NOMO-1 treated with DMSO at 0.1 percent for 48 hours (cell line): ENCODE data around the gene FILIP1.

Experiments used
- DNase-seq: peaks from one replicate; lab custom pipeline; 2025; ENCODE audit not compliant: unreplicated experiment; lab: John Stamatoyannopoulos, UW

The FILIP1 gene

DNA sequence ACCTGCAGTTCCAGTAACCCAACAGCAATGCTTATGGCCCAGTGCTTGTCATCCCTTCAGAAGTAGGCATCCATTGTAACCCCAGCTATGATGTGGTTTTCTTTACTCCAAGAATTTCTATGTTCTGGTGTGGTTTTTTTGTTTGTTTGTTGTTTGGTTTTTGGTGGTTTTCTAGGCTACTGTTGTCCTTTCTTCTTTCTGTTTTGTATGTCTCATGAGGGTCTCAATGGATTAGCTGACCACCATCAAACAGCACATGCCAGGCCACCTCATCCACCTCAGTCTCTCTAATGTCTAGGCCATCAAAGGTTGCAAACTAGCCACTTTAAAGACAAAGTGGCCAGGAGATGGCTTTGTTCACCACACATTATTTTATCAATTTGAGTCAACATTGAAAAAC lies 149.6 kb downstream of the FILIP1 start:
- DNase-seq, result no peak

DNA sequence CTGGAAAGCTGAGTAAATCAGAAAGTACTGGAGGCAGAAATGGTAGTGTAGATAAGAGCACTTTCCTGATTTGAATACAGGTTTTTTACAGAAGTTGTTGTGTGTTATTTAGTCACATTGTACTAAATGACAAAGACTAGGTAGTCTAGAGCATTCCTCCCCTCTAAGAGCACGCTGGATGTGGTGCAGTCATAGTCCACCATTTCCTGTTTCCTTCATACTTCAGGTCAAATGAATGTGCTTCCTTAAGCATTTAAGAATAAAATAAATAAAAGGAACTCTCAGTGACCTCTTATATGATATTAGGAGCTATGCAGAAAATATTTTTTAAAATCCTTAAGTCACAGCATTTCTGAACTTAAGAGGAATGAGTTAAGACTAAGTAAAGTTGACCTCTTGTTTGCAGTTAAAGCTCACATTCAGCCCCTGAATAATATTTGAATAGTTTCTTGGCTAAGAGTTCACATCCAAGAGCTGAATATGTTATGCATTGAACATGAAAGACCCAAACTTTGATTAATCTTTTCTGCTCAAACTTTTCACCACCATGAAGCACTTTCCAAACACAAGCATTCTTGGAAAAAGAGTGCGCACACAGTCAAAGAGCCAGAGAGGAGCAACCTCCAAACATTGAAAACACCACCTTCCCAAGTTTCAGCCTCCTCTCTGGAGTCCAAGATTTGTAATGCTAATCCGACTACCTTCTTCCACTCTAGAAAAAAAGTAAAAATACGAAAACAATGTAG lies 155.6 kb downstream of the FILIP1 start:
- DNase-seq, result no peak

DNA sequence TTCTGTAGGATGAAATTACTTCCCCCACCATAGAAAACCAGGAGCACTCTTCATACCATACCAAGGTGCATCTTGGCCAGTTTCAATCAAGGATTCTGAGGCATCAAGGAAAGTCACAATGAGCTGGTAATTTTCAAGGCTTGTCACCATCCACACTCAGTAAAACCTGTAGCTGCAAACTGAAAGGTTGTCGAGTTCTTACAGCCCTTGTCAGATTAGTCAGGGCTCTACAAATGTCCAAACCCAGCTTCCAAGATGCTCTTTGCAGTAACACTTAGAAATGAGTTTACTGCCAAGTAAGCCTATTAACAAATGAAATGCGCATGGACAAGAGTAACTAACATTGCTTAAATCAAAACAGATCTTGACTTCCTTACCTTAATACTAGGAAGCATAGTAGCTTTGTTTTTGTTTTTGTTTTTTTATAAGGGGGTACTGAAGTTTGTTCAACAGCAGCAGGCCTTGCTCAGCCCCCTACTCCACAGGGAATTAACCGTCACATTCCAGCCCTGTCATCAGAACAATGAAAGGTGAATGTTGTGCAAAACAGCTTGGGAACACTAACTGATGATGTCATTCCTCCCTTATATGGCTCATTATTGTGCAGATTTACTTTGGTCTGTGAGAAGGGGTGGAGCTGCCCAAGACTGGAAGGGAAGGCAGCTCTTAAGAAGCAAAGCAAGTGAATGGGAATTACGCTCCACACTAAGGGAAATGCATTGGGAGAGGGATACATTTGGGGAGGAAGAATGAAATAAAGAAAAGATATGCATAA lies 159.1 kb downstream of the FILIP1 start:
- DNase-seq, result no peak

DNA sequence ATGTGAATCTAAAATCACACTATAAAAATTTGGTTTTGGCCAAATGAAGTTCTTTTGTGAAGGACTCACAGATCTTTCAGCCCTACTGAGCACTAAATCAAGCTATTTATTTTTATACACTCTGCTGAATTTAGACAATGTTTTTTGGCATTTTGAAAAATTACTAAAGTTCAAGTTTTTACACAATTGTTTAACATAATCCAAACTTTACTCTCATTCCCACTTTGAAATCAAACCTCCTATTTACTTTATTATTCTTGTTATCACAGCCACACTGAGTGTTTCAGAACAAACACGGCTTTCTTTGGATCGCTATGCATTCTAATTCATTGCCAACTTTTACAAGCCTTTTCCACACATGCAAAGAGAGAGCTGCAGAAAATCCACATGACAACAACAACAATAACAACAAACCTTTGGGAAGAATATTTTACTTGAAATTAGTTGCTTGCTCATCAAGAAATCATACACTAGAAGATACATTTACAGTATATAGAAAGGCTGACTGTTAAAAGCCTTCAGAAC lies 159.9 kb downstream of the FILIP1 start:
- no peak for DNase-seq

DNA sequence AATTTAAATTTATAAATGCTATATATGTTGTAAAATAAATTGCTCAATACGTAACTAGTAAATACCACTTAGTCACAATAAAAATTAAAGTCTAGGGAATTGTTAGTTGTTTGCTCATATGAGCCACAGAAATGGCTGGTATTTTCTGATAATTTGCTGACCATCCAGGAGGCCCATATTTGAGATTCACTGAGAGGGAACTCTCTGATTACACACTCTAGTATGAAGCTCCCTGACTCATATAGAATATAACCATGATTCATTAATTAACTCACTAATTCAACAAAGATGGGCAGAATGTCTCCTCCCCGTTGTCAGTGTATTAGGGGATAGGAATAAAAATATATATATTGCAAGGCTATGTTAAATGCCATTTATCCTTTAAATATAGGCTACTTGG lies 162.4 kb downstream of the FILIP1 start:
- no peak for DNase-seq

DNA sequence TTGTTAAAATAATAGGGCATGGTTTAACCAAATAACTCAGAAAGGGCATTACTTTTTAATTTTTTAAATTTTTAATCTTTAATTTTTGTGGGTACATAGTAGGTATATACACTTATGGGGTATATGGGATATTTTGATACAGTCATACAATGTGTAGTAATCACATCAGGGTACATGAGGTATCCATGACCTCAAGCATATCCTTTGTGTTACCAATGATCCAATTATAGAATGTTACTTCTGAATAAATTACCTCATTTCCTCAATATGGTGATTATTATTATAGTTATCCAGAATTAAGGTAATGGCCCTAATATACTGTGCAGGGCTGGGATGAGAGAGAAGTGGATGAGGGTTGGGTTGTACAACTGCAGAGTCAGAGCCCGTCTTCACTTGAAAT lies 163.9 kb downstream of the FILIP1 start:
- DNase-seq, result no peak

DNA sequence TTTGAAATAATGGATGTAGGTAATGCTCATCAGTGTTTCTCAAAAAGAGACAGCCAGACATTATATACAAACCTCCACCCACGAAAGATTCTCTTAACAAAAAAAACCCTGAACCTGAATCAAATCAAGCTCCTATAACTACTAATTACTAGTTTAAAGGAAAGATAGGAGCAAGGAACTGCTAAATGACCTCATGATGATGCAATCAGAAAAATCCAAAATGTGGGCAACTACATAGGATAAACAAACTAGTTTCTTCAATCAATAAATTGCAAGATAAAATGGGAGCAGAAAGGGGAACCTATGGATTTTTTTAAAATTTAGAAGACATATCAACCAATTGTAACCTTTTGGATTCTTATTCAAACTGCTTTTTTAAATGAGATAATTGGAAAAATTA lies 165.8 kb downstream of the FILIP1 start:
- DNase-seq, result no peak

DNA sequence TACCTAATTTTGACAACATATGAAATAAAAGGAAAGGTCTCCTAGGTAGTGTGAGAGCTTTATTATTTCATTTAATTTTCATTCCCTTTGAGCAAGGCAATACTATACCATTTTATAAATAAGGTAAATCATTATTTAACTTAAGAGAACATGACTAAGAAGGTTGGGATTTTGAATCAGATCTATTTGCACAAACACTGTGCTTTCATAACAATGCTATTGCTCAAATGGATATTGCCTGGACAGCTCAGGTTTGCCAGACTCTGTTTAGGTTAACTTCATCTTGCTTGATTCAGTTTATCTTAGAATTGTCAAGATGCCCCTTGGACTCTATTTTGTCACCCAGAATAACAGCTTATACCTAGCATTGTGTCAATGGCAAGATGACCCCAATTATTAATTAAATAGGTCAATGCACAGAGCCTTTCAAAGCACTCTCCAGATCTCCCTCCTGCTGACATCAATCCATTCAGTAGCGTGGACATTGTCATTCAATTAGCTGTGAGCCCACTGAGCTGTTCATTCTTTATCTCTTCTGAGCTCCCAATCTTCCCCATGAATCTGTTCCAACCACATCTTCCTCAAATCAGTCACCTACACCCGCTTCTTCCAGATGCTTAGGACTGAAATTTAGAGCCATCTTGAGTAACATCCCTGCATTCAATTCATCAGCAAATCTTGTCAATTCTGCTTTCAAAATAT lies 166.9 kb downstream of the FILIP1 start:
- no peak for DNase-seq

DNA sequence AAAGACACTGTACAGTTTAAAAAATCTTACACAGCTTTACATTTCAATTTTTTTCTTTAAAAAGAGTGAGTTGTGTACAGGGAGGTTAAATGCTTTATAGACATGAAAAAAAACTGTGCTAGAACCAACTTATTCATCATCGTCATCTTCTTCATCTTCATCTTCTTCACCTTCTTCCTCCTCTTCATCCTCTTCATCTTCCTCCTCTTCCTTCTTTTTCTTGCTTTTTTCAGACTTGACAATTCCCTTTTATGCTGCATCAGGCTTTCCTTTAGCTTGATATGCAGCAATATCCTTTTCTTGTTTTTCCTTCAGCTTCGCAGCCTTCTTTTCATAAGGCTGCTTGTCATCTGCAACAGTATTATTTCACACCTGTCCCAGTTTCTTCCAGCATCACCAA lies 174.7 kb downstream of the FILIP1 start:
- no peak for DNase-seq

DNA sequence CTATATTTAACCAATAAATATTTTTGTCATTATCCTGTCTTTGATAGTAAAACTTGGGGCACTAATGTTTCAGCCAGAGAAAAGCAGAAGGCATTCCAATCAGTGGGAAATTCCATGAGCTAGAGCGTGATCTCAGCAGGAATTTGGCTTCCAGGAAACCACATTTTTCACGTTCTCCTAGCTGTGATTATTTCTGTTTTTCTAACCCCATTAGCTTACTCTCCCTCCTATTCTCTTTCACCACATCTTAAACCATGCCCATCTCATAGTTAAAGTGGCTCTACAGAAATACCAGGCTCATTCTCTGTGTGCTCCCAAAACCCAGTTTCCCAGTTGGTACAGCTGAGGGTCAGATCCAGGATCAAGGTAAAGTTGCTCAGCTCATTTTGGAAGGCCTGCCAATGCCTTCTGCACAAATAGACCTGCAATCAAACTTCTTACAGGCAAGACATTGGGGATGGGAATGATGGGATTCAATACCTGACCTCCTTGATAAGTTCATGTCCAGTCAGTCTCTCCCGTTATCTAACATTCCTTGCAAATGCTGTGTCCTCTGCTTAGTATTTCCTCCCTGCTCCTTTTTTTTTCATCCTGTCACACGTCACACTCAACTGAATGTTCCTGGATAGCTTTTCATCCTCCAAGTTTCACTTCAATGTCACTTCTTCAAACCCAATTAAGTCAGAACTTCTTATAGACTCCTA lies 175.9 kb downstream of the FILIP1 start:
- DNase-seq, result no peak

DNA sequence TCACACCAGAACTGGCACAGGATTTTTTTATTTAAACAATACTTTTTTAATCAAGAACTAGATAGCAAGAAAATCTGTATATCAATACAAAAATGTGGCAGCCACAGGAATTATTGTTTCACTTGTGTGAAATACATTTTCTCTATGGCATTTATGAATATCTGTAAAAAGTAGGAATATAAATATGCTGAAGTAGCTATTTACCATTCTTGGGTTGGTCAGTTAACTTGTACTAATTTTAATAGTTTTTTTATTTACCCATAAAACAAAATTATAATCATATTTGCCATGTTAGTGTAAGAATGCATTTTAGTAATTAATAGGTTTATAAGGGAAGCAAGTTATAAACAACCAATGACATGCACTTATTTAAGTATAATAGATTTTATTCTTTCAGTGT lies 177.6 kb downstream of the FILIP1 start:
- no peak for DNase-seq

DNA sequence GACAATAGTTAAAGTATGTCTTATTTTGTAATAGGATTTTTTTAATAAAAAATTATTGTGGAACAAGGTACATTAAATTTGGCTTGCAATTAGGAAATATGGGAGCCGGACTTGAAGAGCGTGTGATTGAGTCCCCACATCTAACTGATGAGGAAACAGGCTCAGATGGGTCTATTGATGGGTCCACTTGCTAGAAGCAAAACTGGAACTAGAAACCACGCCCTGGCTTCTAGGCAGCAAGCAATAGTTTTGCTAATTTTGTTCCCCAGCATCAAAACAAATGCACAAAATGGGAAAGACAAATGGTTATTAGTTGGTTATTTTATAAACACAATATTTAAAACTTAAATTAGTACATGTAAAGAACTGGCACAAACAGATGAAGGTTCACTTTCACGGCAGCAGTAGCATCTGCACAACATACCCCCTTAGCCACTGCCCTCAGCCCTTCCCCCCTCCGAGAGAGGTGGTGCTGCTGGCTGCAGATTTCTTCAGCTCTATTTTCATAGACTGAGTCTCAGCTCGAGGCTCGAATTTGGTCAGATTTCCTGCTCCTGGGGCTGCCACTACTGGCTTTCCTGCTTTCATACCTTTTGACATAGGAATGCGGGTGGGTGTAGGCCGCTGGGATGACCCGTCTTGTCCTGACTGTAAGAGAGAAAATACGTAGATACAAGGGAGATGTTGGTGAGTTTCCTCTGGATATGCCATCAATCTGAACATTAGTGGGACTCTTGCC lies 185.2 kb downstream of the FILIP1 start:
- no peak for DNase-seq

DNA sequence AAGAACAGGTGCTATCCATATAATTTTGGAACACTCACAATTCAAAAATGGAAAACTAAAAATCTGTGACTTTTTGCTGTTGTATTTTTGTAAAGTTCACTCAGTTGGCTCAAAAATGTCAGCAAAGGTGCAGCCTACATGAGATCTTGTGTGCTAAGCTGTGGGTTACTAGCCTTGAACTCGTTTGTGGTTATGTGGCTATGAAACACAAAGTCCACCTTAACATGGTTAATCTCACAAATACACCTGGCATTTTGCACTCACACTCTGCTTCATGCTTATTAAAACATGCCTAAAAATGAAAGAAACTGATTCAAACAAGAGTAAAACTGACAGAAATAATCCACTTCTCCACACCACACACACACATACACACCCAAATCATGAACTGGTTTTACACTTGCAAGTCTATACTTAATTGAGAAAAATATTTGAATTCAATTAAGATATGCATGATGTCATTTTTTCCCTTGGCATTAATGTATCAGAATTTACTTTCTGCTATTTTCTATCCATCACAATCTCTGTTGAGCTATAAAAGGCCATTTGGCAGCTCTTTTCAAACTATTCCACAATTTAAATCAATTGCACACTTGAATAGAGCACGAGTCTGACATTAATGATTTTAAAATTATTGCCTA lies 186.1 kb downstream of the FILIP1 start:
- no peak for DNase-seq

DNA sequence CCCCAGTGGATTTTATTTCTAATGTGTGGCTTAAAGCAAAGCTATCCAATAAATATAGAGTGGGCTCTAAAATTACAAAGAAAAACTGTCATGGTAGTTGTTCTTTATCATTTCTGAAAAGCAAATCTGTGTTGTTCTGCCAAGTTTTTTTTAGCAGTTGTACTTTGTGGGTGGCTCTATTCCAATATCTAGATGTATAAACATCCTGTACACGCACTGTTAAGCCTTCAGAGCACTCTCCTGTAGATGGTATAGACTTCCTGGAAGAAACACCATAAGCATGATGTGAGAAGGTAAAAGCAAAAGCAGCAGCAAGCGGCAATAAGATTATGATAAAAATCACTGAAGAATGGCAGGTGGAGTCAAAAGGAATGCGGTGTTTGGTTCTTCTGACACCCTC lies 187.5 kb downstream of the FILIP1 start:
- no peak for DNase-seq

DNA sequence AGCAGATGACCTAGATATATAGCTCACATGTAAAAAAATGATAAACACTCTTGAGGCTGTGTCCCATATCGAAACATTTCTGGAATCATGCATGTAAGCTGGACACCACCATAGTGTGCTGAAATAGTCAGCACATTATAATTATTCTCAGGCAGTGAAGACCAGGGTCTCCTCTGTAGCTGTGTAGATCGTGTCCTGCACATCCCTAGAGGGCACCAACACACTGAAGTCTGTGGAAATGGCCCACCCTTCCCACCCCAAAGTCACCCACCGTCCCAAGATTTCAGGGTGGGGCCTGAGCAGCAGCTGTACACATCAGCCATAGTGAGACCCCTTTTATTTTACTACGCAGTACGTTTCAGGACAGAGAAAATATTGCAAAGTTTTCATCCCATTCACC lies 188.0 kb downstream of the FILIP1 start:
- DNase-seq, result no peak

DNA sequence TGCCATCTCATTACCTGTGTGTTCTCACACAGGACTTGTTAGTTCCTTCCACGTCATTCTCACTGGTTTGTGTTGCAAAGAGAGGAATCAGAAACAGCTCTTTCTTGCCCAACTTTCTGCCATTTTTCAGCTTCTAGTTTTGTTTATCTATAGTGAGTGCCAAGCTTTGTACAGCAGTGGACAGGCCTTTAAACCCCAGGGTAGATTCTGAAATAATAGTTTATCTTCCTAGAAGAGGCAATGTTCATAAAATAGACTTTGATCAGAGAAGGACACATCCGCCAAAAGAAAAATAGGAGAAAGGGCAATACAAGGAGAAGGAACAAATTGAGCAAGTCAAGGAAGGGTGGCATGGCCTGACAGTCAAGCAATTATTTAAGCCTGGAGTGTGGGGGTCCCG lies 191.3 kb downstream of the FILIP1 start:
- DNase-seq, result no peak

DNA sequence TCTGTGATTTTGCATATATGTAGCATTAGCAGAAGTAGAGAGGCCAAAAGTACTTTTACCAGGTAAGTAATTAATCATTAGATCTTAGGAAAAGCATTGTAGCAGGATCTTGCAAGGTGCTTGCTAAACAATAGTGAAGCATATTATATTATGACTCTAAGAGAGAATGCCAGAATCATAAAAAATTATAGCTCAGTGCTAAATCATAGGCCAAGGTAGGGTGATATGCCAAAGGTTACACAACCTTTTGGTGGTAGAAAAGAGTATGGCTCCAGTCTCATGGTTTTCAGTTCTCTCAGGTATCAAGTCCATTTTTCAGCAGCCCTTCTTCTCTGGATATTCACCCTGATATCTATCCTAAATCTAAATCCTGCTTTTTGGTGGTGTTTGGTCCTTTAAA lies 192.1 kb downstream of the FILIP1 start:
- no peak for DNase-seq

DNA sequence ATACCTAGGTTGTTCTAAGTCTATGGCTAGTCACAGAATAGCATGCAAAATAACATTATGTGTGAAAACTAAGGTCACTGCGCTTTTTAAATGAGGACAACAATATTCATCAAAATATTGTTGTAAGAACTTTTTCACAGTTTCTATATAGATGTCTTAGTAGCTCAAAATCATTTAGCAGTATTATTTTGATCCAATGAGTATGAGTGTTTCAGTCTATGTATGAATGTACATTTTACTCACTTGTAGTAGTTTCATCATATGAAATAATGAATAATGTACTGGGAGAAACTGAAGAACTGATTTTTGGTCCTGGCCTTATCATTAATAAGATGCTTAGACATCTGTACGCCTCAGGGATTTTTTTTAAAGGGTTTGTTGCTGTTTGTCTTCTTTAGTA lies 192.5 kb downstream of the FILIP1 start:
- DNase-seq, result no peak

DNA sequence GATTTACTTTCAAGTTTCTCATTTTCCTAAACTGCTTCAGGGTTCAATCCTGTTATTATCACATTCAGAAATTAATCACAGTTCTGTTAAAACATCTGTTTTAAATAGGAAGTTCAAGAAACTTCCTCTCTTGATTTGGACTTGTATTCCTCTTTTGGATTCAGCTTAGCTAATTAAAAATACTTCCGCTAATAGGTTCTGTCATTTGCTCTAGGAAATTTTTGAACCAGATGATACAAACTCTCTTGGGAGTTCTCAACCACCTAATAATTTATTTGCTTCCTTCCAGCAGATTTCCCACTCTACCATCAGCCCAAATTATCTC lies 193.1 kb downstream of the FILIP1 start:
- no peak for DNase-seq

DNA sequence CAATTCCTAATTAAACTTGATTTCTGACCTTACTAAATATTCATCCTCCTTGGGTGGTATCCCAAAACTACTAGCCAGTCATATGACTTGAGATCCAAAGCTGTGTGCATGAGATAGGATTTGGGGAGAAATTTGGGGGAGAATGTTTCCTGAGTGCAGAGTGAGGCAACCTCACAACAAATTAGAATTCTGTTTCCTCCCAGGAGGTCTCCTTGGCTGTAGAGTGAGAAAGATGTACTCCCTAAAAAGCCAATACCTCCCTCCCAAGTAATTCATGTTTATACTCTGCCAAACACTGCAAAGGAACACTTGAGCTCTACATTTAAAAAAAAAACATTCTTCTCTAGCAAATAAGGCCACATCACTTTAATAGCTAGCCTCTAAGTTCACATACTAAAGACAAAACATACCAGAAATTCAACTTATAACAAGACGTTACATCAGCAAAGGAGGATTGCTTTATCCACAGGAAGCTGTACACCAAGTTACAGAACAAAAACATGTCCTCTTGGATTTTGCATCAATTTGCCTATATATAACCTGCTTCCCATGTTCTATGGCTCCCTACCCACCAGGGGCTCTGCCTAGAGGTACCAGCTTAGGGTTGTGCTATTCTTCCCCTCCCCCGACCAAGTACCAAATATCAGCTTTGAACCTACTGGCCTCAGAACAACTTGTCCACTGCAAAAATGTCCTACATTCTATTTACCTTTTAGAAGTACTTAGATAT lies 193.6 kb downstream of the FILIP1 start:
- DNase-seq, result no peak
